Ovary (tissue), 9 donors: ENCODE data around the gene EDN3. TPM values are rescaled to one million over a fixed set of nuclear protein-coding genes. Genes with fewer than 3 reads are reported as not detected.

Experiments
- DNase-seq, 5 donors: peaks; one replicate each; pipeline ENCODE4 v3.0.0-alpha.2; 2019 to 2020
- H3K27ac ChIP-seq, 2 donors: fragments of 200-600 bp; one replicate each; pipeline versions ENCODE4 v1.5.1 to v1.8.0; 2019 to 2022
- H3K27me3 ChIP-seq: fragments of 200-600 bp; one replicate; pipeline ENCODE4 v1.8.0; 2022
- H3K36me3 ChIP-seq: fragments of 200-600 bp; sonication (generic); one replicate; pipeline ENCODE4 v1.5.1; 2019
- H3K4me1 ChIP-seq: one replicate; pipeline ENCODE4 v1.8.1; 2013; ENCODE audit warnings: mild to moderate bottlenecking, moderate library complexity; ENCODE audit not compliant: insufficient read depth
- H3K4me3 ChIP-seq: fragments of 200-600 bp; sonication (generic); one replicate; pipeline ENCODE4 v1.5.1; 2017
- H3K9me3 ChIP-seq, 2 donors: fragments of 200-600 bp in 1 of 2; sonication (generic) in 1 of 2; one replicate each; pipeline versions ENCODE4 v1.5.1 to v1.8.1; 2013 to 2019; ENCODE audit warnings: mild to moderate bottlenecking in 1 of 2, moderate library complexity in 1 of 2
- EP300 ChIP-seq: sonication (generic); formaldehyde crosslinking; IDR thresholded peaks from one replicate; pipeline ENCODE4 v1.6.1; 2017; ENCODE audit warnings: antibody characterized with exemption
- POLR2A ChIP-seq: fragments of 450-650 bp; IDR thresholded peaks from one replicate; pipeline ENCODE4 v1.6.1; 2017; ENCODE audit warnings: antibody characterized with exemption, mild to moderate bottlenecking, moderate library complexity
- WGBS, 3 donors: extraction: QIAGEN DNeasy Blood & Tissue Kit in 1 of 3; methylation state at CpG; one replicate each; pipeline versions ENCODE4 v1.1.5 to v1.1.7; 2013 to 2017; 5-methylcytosine and 5-hydroxymethylcytosine counted together
- intact Hi-C, 4 donors: fragments of 100-400 bp; cut with DNase I; formaldehyde crosslinking; loops; one replicate each; pipeline versions ENCODE4 v1.11.0 to v1.15.1; 2022 to 2023
- polyA plus RNA-seq, 2 donors: library from polyadenylated mRNA; stranded (reverse); fragments of 200-250 nt in 1 of 2; fragments of 350-450 nt in 1 of 2; fragmentation: Illumina TruSeq in 1 of 2; extraction: RNeasy Lipid Tissue Mini Kit (QIAGEN cat#74804) in 1 of 2; gene quantifications; one replicate each; pipeline ENCODE4 v1.2.3, GENCODE V29; 2013 to 2014
- total RNA-seq, 7 donors: library from RNA; depleted of rRNA in 2 of 7; stranded (reverse); fragments of >200 nt in 2 of 7; fragmentation: NEBNext Ultra II Directional in 3 of 7; extraction: Animal tissue kit (Norgen Biotek cat#: 25700) in 3 of 7; gene quantifications; one replicate each; pipeline versions ENCODE4 v1.1.0 to v1.2.4, GENCODE V29; 2016 to 2023
- TF ChIP-seq, protein P1 (sequence below), 3 donors: fragments of 450-650 bp in 2 of 3; fragments of 200-600 bp in 1 of 3; IDR thresholded peaks; one replicate each; pipeline versions ENCODE4 v1.5.1 to v1.8.0; 2016 to 2022; ENCODE audit warnings: antibody characterized with exemption in 3 of 3, mild to moderate bottlenecking in 1 of 3
- donor health status: DM: no; HTN: no; CAD: no; lungs with moderate emphysema.
- donor health status: DM: no; HTN: no; CAD: no.
- donor health status: Bipolar disorder and iron deficiency.
- donor health status: DM: yes; HTN: yes; CAD: no.
- donor health status: DM: no; HTN: no; CAD: no.
- donor health status: DM: yes; HTN: yes; CAD: no.

Gene EDN3
- total and polyA plus RNA-seq, 9 donors, result 0.18 to 6.4 (median 0.57) TPM; not detected in 2

DNA sequence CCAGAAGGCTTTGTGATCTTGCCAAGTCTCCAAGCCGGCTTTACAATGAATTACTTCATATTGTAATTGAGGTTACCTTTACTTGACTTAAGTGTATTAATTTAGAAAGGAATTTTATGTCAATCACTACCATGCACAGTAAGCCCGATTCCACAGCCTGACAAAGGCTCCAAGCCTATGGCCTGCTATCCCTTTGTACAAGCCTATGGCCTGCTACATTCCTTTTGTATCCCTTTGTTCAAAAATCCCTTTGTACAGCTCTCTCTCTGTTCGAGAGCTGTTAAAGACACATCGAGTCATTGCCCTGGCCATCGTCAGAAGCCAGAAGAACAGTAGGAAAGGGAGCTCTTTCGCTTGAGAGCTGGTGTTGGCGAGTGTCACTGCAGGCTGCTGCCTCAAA, 2.7 kb upstream of the EDN3 start:
- Histone ChIP-seq H3K4me3 (no peak overlapping the region), H3K36me3 (no peaks in the 10 kb centered on the region), H3K27ac (no peak overlapping the region), H3K9me3 (no peaks in the 10 kb centered on the region), H3K27me3 (no peaks in the 10 kb centered on the region), H3K4me1 (no peaks in the 10 kb centered on the region)
- TF ChIP-seq, protein P1, sequence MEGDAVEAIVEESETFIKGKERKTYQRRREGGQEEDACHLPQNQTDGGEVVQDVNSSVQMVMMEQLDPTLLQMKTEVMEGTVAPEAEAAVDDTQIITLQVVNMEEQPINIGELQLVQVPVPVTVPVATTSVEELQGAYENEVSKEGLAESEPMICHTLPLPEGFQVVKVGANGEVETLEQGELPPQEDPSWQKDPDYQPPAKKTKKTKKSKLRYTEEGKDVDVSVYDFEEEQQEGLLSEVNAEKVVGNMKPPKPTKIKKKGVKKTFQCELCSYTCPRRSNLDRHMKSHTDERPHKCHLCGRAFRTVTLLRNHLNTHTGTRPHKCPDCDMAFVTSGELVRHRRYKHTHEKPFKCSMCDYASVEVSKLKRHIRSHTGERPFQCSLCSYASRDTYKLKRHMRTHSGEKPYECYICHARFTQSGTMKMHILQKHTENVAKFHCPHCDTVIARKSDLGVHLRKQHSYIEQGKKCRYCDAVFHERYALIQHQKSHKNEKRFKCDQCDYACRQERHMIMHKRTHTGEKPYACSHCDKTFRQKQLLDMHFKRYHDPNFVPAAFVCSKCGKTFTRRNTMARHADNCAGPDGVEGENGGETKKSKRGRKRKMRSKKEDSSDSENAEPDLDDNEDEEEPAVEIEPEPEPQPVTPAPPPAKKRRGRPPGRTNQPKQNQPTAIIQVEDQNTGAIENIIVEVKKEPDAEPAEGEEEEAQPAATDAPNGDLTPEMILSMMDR (IDR thresholded peaks at IDR 0.05), result no peak
- TF ChIP-seq POLR2A (no peak), EP300 (no peak)
- no peak for DNase-seq
- intact Hi-C loops, result no loop called here
- WGBS, 3 donors, result 82 to 91% (median 86%) methylated on average over 7 of the region's 7 CpGs

DNA sequence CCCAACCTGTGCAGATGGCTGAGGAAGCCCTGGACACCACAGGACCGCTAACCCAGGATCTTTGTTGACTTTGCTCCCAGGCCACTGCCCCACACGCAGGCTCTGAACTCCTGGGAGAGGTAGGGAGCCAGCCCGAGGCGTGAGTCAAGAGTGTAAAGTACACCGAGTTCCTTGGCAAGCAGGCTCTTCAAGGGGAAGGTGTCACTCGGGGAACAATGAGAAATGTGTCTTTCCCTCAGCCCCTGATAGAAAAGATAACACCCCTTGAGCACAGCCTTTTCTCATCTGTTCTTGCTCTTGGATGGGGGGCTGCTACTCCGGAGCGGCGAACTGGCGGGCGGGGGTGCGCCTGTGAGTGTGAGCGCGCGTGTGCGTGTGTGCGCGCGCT, 472 bp upstream of the EDN3 start:
- Histone ChIP-seq H3K36me3 (no peaks in the 10 kb centered on the region), H3K9me3 (no peaks in the 10 kb centered on the region), H3K27ac (no peak overlapping the region), H3K27me3 (no peaks in the 10 kb centered on the region), H3K4me1 (no peaks in the 10 kb centered on the region), H3K4me3 (no peak overlapping the region)
- intact Hi-C loops, result no loop called here
- TF ChIP-seq, protein P1 (IDR thresholded peaks at IDR 0.05), result no peak
- TF ChIP-seq POLR2A (no peak), EP300 (no peak)
- 1 to 4% (median 4%) methylated on average over 19 of the region's 19 CpGs for WGBS, 3 donors
- DNase-seq, result no peak

DNA sequence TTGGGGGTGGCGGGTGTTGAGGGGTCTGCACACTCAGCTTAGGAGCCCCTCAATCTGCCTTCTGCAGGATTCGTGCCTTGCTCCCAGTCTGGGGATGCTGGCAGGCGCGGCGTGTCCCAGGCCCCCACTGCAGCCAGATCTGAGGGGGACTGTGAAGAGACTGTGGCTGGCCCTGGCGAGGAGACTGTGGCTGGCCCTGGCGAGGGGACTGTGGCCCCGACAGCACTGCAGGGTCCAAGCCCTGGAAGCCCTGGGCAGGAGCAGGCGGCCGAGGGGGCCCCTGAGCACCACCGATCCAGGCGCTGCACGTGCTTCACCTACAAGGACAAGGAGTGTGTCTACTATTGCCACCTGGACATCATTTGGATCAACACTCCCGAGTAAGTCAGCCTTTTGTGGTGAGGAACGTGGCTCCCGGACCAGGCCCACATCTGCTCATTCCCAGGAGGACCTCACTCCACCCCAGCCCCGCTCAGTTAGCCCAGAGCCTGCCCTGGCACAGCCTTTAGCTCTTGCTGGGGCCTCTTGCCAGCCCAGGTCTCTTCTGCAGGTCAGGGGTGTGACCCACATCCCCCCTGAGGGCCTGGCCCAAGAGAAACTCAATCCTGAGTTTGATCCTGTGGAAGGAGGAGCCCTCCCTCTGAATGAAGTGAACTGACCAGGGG, 1.1 kb downstream of the EDN3 start:
- Histone ChIP-seq H3K36me3 (no peaks in the 10 kb centered on the region), H3K4me1 (no peaks in the 10 kb centered on the region), H3K9me3 (no peaks in the 10 kb centered on the region), H3K4me3 (no peak overlapping the region), H3K27me3 (no peaks in the 10 kb centered on the region), H3K27ac (no peak overlapping the region)
- WGBS, 3 donors, result 73 to 76% (median 75%) methylated on average over 17 of the region's 17 CpGs
- no peak for DNase-seq
- intact Hi-C loops, result no loop called here
- TF ChIP-seq, protein P1 (IDR thresholded peaks at IDR 0.05), result no peak
- TF ChIP-seq POLR2A (no peak), EP300 (no peak)

DNA sequence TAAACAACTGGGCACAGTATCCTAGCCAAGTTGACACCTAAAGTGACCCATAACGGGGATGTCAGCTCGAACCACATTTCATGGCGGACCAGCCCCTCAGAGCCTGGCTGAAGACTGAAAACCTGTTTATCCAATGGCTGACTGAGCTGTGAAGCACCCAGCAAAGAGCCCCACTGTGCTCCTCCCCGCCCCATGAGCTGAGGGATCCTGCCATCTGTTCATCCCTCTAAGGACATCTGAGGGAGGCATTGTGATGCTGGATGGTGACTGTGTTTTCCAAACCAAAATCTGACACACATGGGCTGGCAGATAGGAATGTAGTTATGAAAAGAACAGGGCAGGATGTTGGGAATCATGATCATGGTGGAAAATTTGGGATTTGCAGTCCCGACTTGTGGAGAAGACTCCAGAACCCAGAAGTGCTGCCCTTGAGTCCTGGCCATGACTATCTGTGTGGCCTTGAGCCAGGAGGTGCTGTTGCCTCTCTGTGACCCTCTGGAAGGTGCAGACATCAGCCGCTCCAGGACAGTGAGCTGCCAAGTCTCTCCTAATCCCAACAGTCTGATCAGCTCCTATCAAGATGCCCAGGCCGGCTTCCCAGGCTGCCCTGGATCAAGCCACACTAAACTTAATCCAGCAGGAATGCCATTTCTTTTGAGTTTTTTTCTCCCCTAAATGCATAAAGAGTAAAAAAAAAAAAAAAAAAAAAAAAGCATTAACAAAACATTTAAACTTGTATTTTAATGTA, 5.7 kb downstream of the EDN3 start:
- H3K9me3 ChIP-seq, result no peaks in the 10 kb centered on the region
- no peak overlapping the region for H3K27ac ChIP-seq
- H3K4me1 ChIP-seq, result no peaks in the 10 kb centered on the region
- no peak for DNase-seq
- intact Hi-C loops, result no loop called here
- WGBS, 3 donors, result 81 to 87% (median 85%) methylated on average over 7 of the region's 7 CpGs
- TF ChIP-seq, protein P1 (IDR thresholded peaks at IDR 0.05), result no peak
- no peak for TF ChIP-seq EP300
- no peak for TF ChIP-seq POLR2A
- no peaks in the 10 kb centered on the region for H3K36me3 ChIP-seq
- no peak overlapping the region for H3K4me3 ChIP-seq
- no peaks in the 10 kb centered on the region for H3K27me3 ChIP-seq
